ENCODE data around the gene MGST2.

MGST2 gene

DNA sequence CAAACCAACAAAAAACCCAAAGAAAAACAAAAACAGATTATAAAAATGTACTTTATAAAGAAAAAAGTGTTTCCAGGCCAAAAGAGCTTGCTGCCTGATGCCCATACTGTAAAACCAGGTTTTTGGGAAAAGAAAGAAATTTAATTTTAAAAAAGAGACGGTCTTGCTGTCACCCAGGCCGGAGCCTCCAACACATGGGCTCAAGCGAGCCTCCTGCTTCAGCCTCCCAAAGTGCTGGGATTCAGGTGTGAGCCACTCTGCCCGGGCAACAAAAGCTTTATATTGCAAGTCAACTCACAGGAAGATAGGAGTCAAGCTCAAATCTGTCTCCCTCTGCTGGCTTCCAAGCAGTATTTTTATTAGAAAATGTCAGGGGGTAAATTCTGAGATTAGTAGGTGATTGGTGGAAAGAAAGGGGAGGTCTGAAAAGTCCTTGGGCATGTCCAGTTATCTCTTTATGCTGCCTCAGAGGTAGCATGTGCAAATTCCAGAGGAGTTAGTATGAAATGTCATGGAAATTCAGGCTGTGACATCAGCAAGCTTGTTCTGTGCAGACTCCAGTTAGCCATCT lies 39.4 kb downstream of the MGST2 start:
- no peak overlapping the region for H3K4me2 ChIP-seq (ENCODE audit: low read length)
- no peak overlapping the region for H4K8ac ChIP-seq (ENCODE audit: low read depth, low read length)
- H2BK5ac ChIP-seq (ENCODE audit: low read depth, low read length, poor library complexity) = no peak overlapping the region
- H3K4me3 ChIP-seq (ENCODE audit: low read depth, low read length) = no peak overlapping the region
- H4K91ac ChIP-seq (ENCODE audit: low read depth, low read length) = no peak overlapping the region
- H3K27me3 ChIP-seq (ENCODE audit: insufficient read depth, low read length) = no peaks in the 10 kb centered on the region
- DNase-seq = peak in 1 of 2 donors; percentile 38
- no peaks in the 10 kb centered on the region for H3K79me1 ChIP-seq (ENCODE audit: low read length)
- no peak overlapping the region for H3K27ac ChIP-seq (ENCODE audit: low read depth, low read length)
- no peak overlapping the region for H3K4ac ChIP-seq (ENCODE audit: low read depth, low read length)
- H3K79me2 ChIP-seq (ENCODE audit: control insufficient read depth, insufficient read depth, low read length, poor library complexity) = no peaks in the 10 kb centered on the region
- no peak overlapping the region for H4K12ac ChIP-seq (ENCODE audit: low read depth, low read length)
- peaks cover 0 to 2% of the 10 kb centered on the region in 2 experiments for H3K36me3 ChIP-seq (ENCODE audit: control insufficient read depth in 1 of 2, insufficient read depth in 2 of 2, low read length in 2 of 2)
- H3K4me1 ChIP-seq (ENCODE audit: control insufficient read depth in 1 of 2, insufficient read depth in 2 of 2, low read length in 2 of 2) = no peaks in the 10 kb centered on the region
- H2AFZ ChIP-seq (ENCODE audit: insufficient read depth, low read length, poor library complexity) = no peak overlapping the region
- H3K23ac ChIP-seq (ENCODE audit: low read length) = no peak overlapping the region
- H3K9ac ChIP-seq (ENCODE audit: low read length) = no peak overlapping the region
- no peak overlapping the region for H2BK12ac ChIP-seq (ENCODE audit: low read length)
- peaks cover 2% of the 10 kb centered on the region for H3K9me3 ChIP-seq (ENCODE audit: insufficient read depth, low read depth, low read length)
- no peak overlapping the region for H3K14ac ChIP-seq (ENCODE audit: low read length)
- H2BK120ac ChIP-seq (ENCODE audit: insufficient read depth, low read length, poor library complexity) = no peak overlapping the region
- H2AK5ac ChIP-seq (ENCODE audit: low read length) = no peak overlapping the region
- no CpG with 5 or more reads among the region's 4 CpGs for WGBS (ENCODE audit: extremely low coverage, insufficient coverage, insufficient read length)
- H3K18ac ChIP-seq (ENCODE audit: low read length) = no peak overlapping the region

DNA sequence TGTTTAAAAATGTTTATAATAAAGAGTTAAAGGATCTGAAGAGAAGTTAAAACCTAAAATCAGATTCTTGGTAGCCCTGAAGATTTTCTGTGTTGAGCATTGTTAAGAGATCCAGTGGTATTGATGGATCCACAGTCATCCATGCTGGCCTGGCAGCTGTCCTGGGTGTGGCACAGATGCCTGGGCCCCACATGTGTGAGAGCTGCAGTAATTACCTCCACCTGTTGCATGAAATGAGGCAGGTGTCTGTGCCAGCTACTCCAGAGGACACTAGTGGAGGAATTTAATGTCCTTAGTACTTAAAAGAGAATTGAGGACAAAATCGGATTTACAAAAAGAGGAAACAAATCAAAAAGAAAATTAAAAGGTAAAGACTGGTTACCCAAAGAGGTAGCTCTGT lies 44.0 kb downstream of the MGST2 start:
- Histone ChIP-seq H3K18ac (ENCODE audit: low read length) (no peak overlapping the region), H2AFZ (ENCODE audit: insufficient read depth, low read length, poor library complexity) (no peak overlapping the region), H3K23ac (ENCODE audit: low read length) (no peak overlapping the region), H3K27me3 (ENCODE audit: insufficient read depth, low read length) (no peaks in the 10 kb centered on the region), H3K4ac (ENCODE audit: low read depth, low read length) (no peak overlapping the region), H2BK12ac (ENCODE audit: low read length) (no peak overlapping the region), H3K27ac (ENCODE audit: low read depth, low read length) (no peak overlapping the region), H4K91ac (ENCODE audit: low read depth, low read length) (no peak overlapping the region), H2AK5ac (ENCODE audit: low read length) (no peak overlapping the region), H3K4me1 (ENCODE audit: control insufficient read depth in 1 of 2, insufficient read depth in 2 of 2, low read length in 2 of 2) (peaks cover 5 to 13% of the 10 kb centered on the region in 2 experiments), H3K9ac (ENCODE audit: low read length) (no peak overlapping the region), H4K8ac (ENCODE audit: low read depth, low read length) (no peak overlapping the region), H3K36me3 (ENCODE audit: control insufficient read depth in 1 of 2, insufficient read depth in 2 of 2, low read length in 2 of 2) (peaks cover 0 to 2% of the 10 kb centered on the region in 2 experiments), H2BK5ac (ENCODE audit: low read depth, low read length, poor library complexity) (no peak overlapping the region), H3K9me3 (ENCODE audit: insufficient read depth, low read depth, low read length) (peaks cover 2% of the 10 kb centered on the region), H3K4me3 (ENCODE audit: low read depth, low read length) (no peak overlapping the region), H4K12ac (ENCODE audit: low read depth, low read length) (no peak overlapping the region), H2BK120ac (ENCODE audit: insufficient read depth, low read length, poor library complexity) (no peak overlapping the region), H3K79me2 (ENCODE audit: control insufficient read depth, insufficient read depth, low read length, poor library complexity) (no peaks in the 10 kb centered on the region), H3K14ac (ENCODE audit: low read length) (no peak overlapping the region), H3K79me1 (ENCODE audit: low read length) (peaks cover 6% of the 10 kb centered on the region), H3K4me2 (ENCODE audit: low read length) (no peak overlapping the region)
- DNase-seq = no peak
- no CpG with 5 or more reads among the region's 1 CpG for WGBS (ENCODE audit: extremely low coverage, insufficient coverage, insufficient read length)

DNA sequence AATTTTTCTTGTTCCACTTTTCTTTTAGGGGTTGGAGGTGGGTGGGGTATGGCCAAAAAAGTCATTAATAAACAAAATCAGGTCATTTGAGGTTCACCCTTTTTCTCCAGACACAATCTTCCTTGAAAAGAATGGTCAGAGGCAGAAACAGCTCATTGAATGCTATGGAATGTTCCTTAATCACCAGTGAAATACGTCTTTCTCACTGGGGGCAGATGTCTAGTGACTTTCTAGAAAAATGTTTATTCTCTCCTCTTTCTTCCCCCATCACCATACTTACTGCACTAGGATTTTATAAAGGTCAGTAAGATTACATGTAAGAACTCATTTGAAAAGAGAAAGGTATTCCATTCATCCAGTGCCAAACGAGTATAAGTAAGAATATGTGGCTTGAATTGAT lies 44.5 kb downstream of the MGST2 start:
- Histone ChIP-seq H2AK5ac (ENCODE audit: low read length) (no peak overlapping the region), H3K36me3 (ENCODE audit: control insufficient read depth in 1 of 2, insufficient read depth in 2 of 2, low read length in 2 of 2) (peaks cover 0 to 2% of the 10 kb centered on the region in 2 experiments), H3K79me2 (ENCODE audit: control insufficient read depth, insufficient read depth, low read length, poor library complexity) (no peaks in the 10 kb centered on the region), H3K23ac (ENCODE audit: low read length) (no peak overlapping the region), H3K27ac (ENCODE audit: low read depth, low read length) (no peak overlapping the region), H3K14ac (ENCODE audit: low read length) (no peak overlapping the region), H3K79me1 (ENCODE audit: low read length) (peaks cover 10% of the 10 kb centered on the region), H3K4ac (ENCODE audit: low read depth, low read length) (no peak overlapping the region), H3K18ac (ENCODE audit: low read length) (no peak overlapping the region), H3K4me2 (ENCODE audit: low read length) (no peak overlapping the region), H3K9ac (ENCODE audit: low read length) (no peak overlapping the region), H2BK12ac (ENCODE audit: low read length) (no peak overlapping the region), H4K12ac (ENCODE audit: low read depth, low read length) (no peak overlapping the region), H4K8ac (ENCODE audit: low read depth, low read length) (no peak overlapping the region), H2BK120ac (ENCODE audit: insufficient read depth, low read length, poor library complexity) (no peak overlapping the region), H3K27me3 (ENCODE audit: insufficient read depth, low read length) (no peaks in the 10 kb centered on the region), H3K4me3 (ENCODE audit: low read depth, low read length) (no peak overlapping the region), H2AFZ (ENCODE audit: insufficient read depth, low read length, poor library complexity) (no peak overlapping the region), H2BK5ac (ENCODE audit: low read depth, low read length, poor library complexity) (no peak overlapping the region), H3K4me1 (ENCODE audit: control insufficient read depth in 1 of 2, insufficient read depth in 2 of 2, low read length in 2 of 2) (peaks cover 8 to 16% of the 10 kb centered on the region in 2 experiments), H3K9me3 (ENCODE audit: insufficient read depth, low read depth, low read length) (peaks cover 2% of the 10 kb centered on the region), H4K91ac (ENCODE audit: low read depth, low read length) (peak overlapping the region; percentile 5)
- WGBS (ENCODE audit: extremely low coverage, insufficient coverage, insufficient read length) = no CpG with 5 or more reads among the region's 2 CpGs
- DNase-seq = peak in 1 of 2 donors; percentile 42

DNA sequence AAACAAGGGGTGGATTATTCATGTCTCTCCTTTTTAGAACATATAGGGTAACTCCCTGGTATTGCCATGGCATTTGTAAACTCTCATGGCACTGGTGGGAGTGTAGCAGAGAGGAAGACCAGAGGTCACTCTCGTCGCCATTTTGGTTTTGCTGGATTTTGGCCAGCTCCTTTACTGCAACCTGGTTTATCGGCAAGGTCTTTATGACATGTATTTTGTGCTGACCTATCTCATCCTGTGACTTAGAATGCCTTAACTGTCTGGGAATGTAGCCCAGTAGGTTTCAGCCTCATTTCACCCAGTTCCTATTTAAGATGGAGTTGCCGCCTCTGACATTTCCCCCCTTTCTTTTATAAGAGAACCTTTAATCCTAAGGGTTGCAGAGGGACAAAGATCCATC lies 45.8 kb downstream of the MGST2 start:
- Histone ChIP-seq H3K79me1 (ENCODE audit: low read length) (peaks cover 19% of the 10 kb centered on the region), H3K36me3 (ENCODE audit: control insufficient read depth in 1 of 2, insufficient read depth in 2 of 2, low read length in 2 of 2) (peaks cover 0 to 2% of the 10 kb centered on the region in 2 experiments), H3K23ac (ENCODE audit: low read length) (no peak overlapping the region), H3K9me3 (ENCODE audit: insufficient read depth, low read depth, low read length) (no peaks in the 10 kb centered on the region), H3K14ac (ENCODE audit: low read length) (no peak overlapping the region), H2AK5ac (ENCODE audit: low read length) (no peak overlapping the region), H3K4me3 (ENCODE audit: low read depth, low read length) (no peak overlapping the region), H3K9ac (ENCODE audit: low read length) (no peak overlapping the region), H3K4me1 (ENCODE audit: control insufficient read depth in 1 of 2, insufficient read depth in 2 of 2, low read length in 2 of 2) (peaks cover 18 to 24% of the 10 kb centered on the region in 2 experiments), H2BK120ac (ENCODE audit: insufficient read depth, low read length, poor library complexity) (peak overlapping the region; percentile 58), H4K8ac (ENCODE audit: low read depth, low read length) (no peak overlapping the region), H2AFZ (ENCODE audit: insufficient read depth, low read length, poor library complexity) (no peak overlapping the region), H3K27ac (ENCODE audit: low read depth, low read length) (peak overlapping the region; percentile 68), H3K79me2 (ENCODE audit: control insufficient read depth, insufficient read depth, low read length, poor library complexity) (peaks cover 4% of the 10 kb centered on the region), H2BK12ac (ENCODE audit: low read length) (no peak overlapping the region), H3K4ac (ENCODE audit: low read depth, low read length) (no peak overlapping the region), H4K91ac (ENCODE audit: low read depth, low read length) (no peak overlapping the region), H3K27me3 (ENCODE audit: insufficient read depth, low read length) (no peaks in the 10 kb centered on the region), H2BK5ac (ENCODE audit: low read depth, low read length, poor library complexity) (peak overlapping the region; percentile 53), H3K18ac (ENCODE audit: low read length) (no peak overlapping the region), H4K12ac (ENCODE audit: low read depth, low read length) (no peak overlapping the region), H3K4me2 (ENCODE audit: low read length) (no peak overlapping the region)
- no CpG with 5 or more reads among the region's 4 CpGs for WGBS (ENCODE audit: extremely low coverage, insufficient coverage, insufficient read length)
- DNase-seq = peak; percentile 68 to 78
